DLD1 (cell line): ENCODE measurements around the gene ARHGAP24.

ENCODE experiments used
- in situ Hi-C: cut with HindIII; loops from 2 replicates; pipeline ENCODE4 v1.10.0; 2017; ENCODE audit warnings: low sequenced_read_pairs

Gene ARHGAP24

DNA sequence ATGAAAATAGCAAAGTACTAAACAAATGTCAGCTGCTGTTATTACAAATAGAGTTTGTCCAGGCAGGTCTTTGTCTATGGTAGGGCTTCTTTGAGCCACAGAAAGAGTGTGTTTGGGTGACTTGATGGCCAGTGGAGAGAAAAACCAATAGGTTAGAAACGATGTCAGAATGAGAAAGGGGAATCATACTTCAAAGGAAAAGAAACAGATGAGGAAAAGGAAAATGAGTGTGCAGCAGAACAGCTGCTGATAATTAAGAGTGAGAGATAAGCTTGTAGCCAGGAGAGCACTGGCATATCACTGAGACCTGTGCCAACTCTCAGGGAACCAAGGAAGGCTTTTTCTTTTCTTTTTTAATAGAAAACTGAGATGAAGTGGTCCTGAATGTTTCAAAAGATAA, 257.2 kb downstream of the ARHGAP24 start:
- in situ Hi-C loops: no loop called here

DNA sequence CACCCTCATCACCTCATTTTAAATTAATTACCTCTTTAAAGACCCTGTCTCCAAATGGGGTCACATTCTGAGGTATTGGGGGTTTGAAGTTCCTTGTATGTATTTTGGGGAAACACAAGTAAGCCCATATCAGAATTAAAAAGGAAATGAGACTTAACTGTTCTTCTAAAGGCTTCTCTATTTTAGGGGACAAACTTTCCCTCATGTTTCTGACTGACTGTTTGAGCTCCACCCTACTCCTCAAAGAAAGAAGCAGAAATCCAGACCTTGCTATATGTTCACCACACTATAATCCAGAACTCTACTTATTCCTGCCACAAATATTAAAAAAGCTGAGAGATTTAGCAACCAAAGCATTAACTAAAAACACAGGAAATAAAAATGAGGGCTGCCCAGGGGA, 258.8 kb downstream of the ARHGAP24 start:
- in situ Hi-C loops: no loop called here

DNA sequence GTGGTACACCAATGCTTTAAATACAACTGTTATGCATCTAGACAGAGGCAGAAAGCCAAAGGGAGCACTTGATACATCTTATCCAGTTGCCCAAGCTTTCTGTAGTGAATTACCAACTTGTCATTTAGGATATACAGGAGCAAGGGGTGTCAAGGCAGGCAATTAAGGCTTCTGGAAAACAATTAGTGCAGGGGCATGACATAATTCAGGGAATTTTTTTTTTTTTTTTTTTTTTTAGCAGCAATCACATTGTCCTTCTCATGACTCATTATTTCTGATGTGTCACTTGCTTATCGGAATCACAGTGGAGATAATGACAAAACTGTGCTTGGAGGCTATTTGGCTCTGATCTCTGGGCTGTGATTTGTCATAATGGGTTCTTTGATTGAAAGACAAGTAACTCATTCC, 259.5 kb downstream of the ARHGAP24 start:
- in situ Hi-C loops: no loop called here

DNA sequence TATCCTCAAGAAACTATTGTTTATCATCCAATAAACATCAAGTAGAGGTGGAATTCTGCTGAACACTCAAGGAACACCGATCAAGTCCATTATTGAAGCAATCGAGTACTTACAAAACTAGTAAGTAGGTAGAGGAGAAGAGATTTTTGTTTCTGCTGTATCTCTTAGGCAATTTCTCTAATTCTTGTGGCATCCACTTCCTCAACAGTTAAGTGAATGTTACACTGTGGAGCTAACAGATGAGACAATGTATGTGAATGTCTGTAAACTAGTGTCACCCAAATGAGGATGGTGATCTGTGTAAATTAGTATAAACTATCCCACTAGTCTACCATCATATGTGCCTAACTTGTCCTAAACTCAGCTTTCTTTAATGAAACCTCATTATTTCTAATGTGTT, 261.6 kb downstream of the ARHGAP24 start:
- in situ Hi-C loops: no loop called here

DNA sequence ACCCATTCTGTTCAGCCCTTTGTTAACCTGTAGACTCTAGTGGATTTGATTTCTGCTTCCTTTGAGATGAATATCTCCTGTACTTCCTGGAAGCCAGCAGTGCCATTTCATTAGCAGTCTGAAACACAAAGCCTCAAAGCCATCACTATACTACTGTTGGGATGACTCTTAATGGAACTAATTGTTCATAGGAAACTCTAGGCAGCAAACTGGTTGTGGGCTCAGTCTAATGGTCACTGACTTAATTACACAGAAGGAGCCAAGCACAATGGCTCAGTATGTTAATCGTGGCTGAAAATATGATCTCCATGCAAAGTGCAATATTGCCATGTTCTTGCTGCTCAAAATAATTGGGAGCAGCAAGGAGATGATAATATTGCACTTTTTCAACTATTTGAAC, 262.3 kb downstream of the ARHGAP24 start:
- in situ Hi-C loops: no loop called here

DNA sequence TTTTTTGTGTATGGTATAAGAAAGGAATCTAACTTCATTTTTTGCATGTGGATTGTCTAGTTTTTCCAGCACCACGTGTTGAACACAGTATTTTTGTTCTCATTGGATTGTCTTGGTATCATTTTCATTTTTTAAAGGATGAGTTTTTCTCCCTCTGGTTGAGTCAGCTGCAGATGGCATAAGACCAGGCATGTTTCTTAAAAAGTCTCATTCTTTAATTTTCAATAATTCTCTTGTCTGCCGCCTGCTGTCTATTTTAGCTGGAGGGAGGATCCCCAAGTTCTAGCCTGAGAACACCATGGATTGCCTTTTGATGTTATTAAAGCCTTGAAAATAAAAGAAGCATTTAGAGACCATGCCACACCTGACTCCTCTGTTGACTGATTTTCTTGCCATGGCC, 263.8 kb downstream of the ARHGAP24 start:
- in situ Hi-C loops: no loop called here

DNA sequence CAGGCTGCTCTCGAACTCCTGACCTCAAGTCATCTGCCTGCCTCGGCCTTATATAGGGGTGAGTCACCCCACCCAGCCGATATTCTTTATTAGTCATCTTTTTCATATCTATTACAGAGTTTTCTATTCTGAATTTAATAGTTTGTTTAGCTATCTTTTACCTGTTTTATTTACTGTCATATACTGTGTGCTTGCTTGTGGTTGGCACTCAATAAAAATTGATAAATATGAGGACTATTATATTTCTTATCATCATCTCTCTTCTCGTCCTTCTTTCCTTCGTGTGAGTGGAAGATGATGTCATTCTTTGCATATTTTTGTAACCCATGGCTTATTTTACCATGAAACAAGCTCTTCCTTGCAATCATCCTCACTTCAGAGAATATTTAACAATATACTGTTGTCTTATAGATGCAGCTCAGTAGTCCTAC, 265.5 kb downstream of the ARHGAP24 start:
- in situ Hi-C loops: no loop called here

DNA sequence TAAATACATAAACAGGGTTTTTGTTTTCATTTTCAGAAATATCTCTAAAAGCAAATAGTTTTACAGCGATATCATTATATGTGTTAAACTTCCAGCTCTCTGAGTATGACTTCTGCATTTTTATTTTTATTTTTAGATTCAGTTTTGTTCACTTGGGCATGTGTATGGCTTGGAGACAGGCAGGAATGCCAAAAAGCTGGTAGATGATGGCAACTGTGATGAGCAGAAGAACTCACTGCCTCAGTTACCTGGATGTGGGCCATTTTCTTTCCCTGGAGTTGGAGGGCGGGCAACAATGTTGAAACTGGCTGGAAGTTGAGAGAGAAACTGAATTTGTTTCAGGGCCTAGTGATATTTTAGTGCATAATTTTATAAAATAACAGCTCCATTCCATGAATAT, 266.4 kb downstream of the ARHGAP24 start:
- in situ Hi-C loops: no loop called here

DNA sequence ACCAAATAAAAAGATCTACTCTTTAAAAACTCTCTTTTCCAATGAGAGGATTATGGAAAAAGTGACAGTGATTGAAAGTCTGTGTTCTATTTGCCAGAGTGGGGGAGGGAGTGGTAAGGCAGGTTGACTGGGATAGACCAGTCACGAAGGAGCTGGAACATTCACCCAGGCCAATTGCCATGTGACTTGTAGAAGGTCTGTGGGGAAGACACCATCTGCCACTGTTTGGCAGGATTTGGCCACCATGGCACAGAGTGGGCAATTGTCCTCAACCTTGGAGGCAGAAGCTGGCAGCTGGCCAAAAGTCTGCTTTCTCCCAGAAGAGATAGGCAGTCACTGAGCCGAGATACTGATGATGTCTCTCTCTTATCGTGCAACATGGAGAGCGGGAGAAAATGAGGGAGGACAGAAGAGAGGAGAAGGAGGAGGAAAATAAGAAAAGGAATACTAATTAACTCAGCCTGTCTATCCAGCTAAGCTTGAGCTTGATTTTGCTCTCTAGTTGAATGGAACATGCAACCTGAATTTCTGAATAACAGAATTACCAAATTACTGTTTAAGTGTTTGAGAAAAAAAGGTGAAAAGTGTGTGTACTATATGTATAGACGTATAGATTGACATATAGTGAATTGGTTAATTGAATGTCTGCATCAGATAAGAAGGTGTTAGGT, 267.1 kb downstream of the ARHGAP24 start:
- in situ Hi-C loops: no loop called here

DNA sequence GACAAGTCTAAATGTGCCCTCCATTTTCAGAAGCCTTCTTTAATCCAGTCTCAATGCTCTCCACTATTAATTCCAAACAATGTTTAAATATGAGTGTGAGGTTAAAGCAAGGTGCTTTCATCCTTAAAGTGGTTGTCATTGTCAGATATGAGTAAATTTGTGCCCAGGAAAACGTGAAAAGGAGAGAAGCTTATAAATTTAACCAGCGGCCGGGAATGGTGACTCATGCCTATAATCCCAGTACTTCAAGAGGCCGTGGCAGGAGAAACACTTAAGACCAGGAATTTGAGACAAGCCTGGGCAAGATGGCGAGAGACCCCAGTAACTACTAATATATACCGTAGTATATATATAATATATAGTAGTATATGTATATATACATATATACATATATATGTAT, 270.0 kb downstream of the ARHGAP24 start:
- in situ Hi-C loops: no loop called here

DNA sequence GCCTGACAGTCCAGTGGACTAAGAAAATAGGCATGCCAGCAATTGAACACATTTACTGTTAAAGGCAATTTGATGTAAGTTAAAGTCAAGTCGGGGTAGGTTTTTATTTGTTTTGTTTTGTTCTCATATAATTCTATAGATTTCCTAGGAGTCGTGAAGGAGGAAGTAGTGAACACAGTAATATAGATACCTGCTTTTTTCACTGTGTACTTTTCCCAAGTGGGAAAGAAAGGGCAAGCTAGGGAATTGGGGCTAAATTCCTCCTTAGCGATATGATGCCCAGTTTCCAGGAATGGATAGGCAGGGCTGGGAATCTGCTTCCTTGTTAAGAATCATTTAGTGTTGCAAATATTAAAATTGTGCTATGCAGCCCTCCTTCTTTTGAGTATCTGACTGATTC, 271.0 kb downstream of the ARHGAP24 start:
- in situ Hi-C loops: no loop called here

DNA sequence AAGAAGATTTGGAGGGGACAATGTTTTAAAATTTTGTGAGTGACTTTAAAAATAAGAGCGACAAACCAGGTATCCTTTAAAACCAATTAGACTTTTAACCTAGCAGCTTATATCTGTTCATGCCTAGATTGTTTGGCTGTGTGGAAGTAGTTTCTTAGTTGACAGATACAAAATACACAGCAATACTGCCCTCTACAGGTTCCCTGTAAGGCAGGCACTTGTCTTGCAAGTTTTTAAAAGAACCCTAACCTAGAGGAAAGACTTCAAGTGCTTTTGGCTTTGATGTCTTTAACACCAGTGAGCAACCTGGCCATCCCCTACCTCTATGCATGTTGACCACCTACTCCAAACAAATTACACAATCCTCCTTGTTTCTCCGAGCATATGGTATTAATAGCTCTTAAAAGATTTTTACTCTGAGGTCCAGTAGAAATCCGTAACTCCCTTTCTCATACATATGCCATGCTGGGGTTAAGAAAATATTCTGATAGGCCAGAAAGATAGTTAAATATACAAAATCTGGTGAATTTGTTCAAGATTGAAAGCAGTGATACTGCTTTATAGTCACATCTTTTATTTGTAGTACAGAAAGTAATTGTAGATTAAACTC, 273.0 kb downstream of the ARHGAP24 start:
- in situ Hi-C loops: no loop called here

DNA sequence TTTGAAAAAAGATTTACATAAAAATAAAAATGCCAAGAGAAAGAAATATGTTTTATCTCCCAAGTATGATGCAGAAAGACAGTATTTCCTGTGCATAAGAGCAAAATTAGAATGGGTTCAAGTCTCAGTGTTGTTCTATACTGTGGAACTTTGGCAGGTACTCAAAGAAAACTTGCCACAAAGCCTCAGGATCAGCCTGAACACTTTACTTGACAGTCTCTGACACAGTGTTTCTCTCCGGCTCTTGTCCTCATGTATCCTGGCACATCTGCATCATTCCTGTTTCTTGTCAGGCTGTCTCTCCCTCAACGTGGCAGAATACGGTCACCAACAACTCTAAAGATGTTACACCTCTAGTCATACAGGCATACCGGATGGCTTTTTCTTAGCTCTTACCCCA, 273.7 kb downstream of the ARHGAP24 start:
- in situ Hi-C loops: no loop called here

DNA sequence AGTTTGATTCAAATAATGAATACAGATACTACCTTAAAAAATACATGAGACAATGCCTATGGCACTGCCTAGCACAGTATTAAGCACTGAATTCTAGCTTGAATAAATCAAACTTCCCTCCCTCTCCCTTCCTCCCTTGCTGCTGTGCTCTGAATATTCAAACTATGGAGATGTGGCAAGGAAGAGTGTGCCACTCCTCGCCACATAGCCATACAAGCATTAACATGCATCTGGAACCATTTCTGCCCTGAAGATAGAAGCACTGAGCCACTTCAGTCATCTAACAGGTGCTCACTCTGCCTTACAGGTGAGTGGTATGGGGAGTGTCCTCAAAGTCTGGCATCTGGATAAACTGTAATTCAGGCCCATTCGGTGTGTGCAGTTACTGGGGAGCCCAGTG, 276.9 kb downstream of the ARHGAP24 start:
- in situ Hi-C loops: no loop called here

DNA sequence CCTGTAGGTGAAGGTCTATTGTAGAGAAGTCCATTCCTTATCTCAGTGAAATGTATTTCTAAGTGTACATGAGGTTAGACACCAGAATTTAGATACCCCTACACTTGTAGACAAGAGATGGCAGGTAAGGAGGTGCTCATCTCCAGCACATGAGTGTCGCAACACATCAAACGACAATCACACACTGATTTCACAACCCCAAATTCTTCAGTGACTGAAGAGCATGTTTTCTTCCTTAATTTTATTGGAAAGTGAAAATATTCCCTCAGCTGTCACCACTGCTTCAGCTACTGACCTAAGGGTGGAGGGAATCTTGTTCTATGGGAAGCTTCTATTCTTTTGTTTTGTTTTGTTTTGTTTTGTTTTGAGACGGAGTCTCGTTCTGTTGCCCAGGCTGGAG, 280.3 kb downstream of the ARHGAP24 start:
- in situ Hi-C loops: no loop called here

DNA sequence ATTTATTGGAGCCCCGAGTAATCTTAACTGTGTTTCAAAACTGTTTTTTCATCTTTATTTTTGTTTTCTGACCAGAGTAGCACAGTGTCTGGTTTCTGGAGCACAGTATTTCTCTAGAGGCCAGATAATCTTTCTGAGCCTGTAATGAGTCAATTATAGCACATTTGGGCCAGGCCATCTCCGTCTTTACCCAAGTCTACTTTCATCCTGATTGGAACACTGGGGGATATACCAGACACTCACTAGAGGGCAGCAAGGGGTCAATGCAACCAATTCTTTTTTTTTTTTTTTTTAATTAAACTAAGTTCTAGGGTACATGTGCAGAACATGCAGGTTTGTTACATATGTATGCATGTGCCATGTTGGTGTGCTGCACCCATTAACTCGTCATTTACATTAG, 282.0 kb downstream of the ARHGAP24 start:
- in situ Hi-C loops: no loop called here

DNA sequence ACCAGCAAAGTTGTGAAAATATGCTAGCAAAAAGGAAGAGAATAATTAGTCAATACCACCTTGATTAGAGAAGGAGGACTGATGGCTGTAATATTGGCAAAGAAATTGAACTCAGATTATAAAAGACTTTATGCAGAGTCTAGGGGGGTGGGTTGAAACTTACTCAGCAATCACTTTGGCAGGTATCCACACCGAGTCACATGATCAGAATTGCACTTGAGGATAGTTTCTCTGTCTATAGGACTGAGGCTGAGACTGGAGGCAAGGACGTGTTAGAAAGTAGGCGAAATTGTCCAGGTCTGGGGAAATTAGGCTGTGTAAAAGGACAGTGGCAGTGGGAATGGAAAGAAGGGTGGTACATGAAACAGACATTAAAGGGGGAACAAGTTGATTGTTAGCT, 284.4 kb downstream of the ARHGAP24 start:
- in situ Hi-C loops: no loop called here

DNA sequence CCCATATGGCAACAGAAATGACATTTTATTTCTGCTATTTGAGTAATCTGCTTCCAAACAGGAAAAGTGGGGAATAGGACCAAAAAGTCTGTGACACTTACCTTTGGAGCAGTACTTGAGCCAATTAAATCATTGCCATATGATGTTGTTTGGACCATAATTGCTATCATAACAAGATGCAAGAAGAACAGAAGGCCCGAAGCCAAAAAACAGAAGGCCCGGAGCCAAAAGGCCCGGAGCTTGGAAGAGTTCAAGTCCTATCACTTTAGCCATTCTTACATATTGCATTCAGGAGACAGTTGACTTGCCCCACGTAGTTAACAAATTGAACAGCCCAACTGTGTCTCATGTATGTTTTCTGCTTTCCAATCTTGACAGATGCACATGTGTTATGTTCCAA, 285.6 kb downstream of the ARHGAP24 start:
- in situ Hi-C loops: no loop called here

DNA sequence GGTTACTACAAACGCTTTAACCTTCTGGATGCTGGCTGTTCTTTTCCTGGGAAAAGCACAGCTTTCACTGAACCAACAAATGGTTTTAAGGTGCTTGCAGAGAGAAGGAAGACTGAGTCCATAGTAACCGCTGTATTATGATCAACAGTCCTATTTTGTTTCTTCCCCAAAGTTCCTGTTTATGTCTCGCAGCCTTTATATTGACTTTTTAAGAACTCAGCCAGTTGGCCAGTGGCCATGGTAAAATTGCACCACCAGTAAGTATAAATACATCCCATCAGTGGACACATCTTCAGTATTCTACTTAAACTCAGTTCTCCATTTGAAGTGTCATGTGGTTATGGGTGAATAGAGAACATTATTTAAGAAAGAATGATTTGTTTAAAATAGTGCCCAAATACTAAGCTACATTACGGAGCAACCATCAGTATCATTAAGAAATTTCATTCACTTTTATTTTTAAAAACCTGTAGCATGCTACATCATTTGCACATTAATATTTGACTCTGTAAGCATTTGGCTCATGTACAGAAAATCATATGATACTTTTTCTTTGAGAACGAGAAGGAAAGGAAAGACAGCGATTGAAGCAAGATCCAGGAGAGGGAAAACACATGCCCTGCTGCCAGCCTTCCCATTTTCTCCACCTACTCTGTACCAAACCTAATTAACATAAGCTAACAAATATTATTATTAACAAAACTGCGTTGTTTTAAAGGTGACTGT, 287.0 kb downstream of the ARHGAP24 start:
- in situ Hi-C loops: no loop called here

DNA sequence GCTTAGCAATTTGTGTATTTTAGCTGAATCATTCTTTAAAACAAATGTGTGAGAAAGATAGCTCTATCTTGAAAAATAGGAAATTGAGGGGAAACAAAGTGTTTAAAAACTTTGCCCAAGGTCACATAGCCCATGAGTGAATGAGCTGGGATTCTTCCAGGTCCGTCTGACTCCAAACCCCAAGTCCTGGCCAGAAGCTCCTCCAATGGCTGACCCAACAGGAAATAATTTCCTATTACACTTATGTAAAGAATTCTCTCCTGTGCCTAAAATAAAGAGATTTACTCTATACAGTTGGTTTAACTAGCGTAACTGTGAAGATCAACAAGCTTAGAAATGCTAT, 287.6 kb downstream of the ARHGAP24 start:
- in situ Hi-C loops: no loop called here

DNA sequence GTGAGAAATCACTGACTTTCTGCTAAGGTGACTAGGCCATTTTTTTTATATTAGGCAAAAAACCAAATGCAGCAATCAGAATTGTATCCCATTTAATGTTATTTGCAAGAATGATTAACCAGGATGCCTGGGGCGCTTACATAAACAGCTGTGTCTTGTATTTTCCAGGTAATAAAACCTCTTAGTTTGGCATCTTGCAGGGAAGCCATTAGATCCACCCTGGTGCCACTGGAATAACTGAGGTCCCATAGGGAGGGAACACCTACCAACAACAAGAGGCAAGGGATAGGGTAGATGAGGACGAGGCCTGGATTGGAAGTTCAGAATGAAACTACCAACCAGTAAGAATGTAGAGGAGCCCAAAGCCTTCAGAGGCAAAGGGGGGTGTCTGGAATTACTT, 288.3 kb downstream of the ARHGAP24 start:
- in situ Hi-C loops: no loop called here

DNA sequence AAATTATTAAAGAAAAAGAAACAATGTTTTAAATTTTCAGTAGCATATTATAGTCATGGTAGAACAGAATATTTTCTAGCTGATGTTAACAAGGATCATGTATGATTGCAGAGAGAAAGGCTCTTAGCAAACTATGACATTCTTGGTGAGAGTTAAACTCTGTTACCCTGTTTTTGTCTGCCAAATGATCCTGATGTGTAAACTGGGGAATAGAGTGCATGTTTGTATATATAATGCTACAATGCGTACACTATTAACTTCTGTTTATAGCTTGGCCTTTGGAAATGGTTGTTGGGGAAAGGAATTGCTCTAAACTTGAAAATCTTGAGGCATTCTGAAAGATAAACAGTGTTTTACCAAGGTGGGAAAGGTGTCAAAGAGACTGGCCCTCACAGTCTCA, 292.7 kb downstream of the ARHGAP24 start:
- in situ Hi-C loops: no loop called here
